GM23338 (cell line): ENCODE measurements around the gene ERGIC2. TPM values are rescaled to one million over a fixed set of nuclear protein-coding genes. Genes with fewer than 3 reads are reported as not detected.

ENCODE experiments used
- ATAC-seq: fragments of 200-7000 bp; cut with Tn5 transposase; 3 replicates; pipeline ENCODE4 v1.9.1; 2020
- DNase-seq: peaks from one replicate; pipeline ENCODE4 v3.0.0-alpha.2; 2015; ENCODE audit warnings: low spot score
- H2AFZ ChIP-seq: fragments of 200-600 bp; sonication (generic); 2 replicates; pipeline ENCODE4 v1.8.0; 2016; ENCODE audit warnings: antibody characterized with exemption, mild to moderate bottlenecking, moderate library complexity
- H3F3A ChIP-seq: fragments of 200-600 bp; sonication (generic); replicated peaks from 2 replicates; pipeline ENCODE4 v1.8.0; 2017; ENCODE audit warnings: antibody characterized with exemption, mixed run types, low read depth
- H3K27ac ChIP-seq: fragments of 200-600 bp; sonication (generic); 2 replicates; pipeline ENCODE4 v1.6.1; 2016; ENCODE audit warnings: low read depth
- H3K27me3 ChIP-seq: fragments of 200-600 bp; sonication (generic); 2 replicates; pipeline ENCODE4 v1.8.0; 2016; ENCODE audit warnings: mild to moderate bottlenecking, mixed run types, moderate library complexity; ENCODE audit not compliant: insufficient read depth
- H3K36me3 ChIP-seq: fragments of 200-600 bp; sonication (generic); 2 replicates; pipeline ENCODE4 v1.8.0; 2016; ENCODE audit warnings: mild to moderate bottlenecking; ENCODE audit not compliant: insufficient read depth
- H3K4me1 ChIP-seq: fragments of 200-600 bp; sonication (generic); 2 replicates; pipeline ENCODE4 v1.8.0; 2016; ENCODE audit warnings: mild to moderate bottlenecking, moderate library complexity; ENCODE audit not compliant: insufficient read depth
- H3K4me2 ChIP-seq: fragments of 200-600 bp; sonication (generic); 2 replicates; pipeline ENCODE4 v1.7.1; 2017; ENCODE audit warnings: mixed run types
- H3K4me3 ChIP-seq: fragments of 200-600 bp; sonication (generic); 2 replicates; pipeline ENCODE4 v1.6.1; 2016; ENCODE audit warnings: mixed run types
- H3K79me2 ChIP-seq: fragments of 200-600 bp; sonication (generic); replicated peaks from 2 replicates; pipeline ENCODE4 v1.8.0; 2017; ENCODE audit warnings: mild to moderate bottlenecking; ENCODE audit not compliant: insufficient read depth
- H3K9me2 ChIP-seq: fragments of 200-600 bp; sonication (generic); 2 replicates; pipeline ENCODE4 v1.8.0; 2017; ENCODE audit not compliant: insufficient read depth
- H4K20me1 ChIP-seq: fragments of 200-600 bp; sonication (generic); replicated peaks from 2 replicates; pipeline ENCODE4 v1.8.0; 2017; ENCODE audit warnings: mild to moderate bottlenecking; ENCODE audit not compliant: insufficient read depth
- H3K27ac Mint-ChIP-seq: 2 replicates; pipeline ENCODE4 v1.8.0; 2020; ENCODE audit warnings: inconsistent platforms, mild to moderate bottlenecking, moderate library complexity, mixed read lengths
- H3K27me3 Mint-ChIP-seq: 3 replicates; pipeline ENCODE4 v1.8.0; 2022; ENCODE audit warnings: low read depth, mild to moderate bottlenecking, moderate library complexity, mixed read lengths, inconsistent platforms; ENCODE audit not compliant: insufficient read depth, poor library complexity
- H3K36me3 Mint-ChIP-seq: 3 replicates; pipeline ENCODE4 v1.8.0; 2021; ENCODE audit warnings: low read depth, mild to moderate bottlenecking, inconsistent platforms, moderate library complexity, mixed read lengths
- H3K4me1 Mint-ChIP-seq: 3 replicates; pipeline ENCODE4 v1.8.0; 2020; ENCODE audit warnings: mild to moderate bottlenecking, inconsistent platforms, mixed read lengths
- H3K4me3 Mint-ChIP-seq: 3 replicates; pipeline ENCODE4 v1.8.0; 2021; ENCODE audit warnings: moderate library complexity, mild to moderate bottlenecking, inconsistent platforms, mixed read lengths
- H3K9me3 Mint-ChIP-seq: 3 replicates; pipeline ENCODE4 v1.8.0; 2020; ENCODE audit warnings: moderate library complexity, mild to moderate bottlenecking, inconsistent platforms, mixed read lengths
- CTCF ChIP-seq, 2 experiments: fragments of 200-600 bp in 1 of 2; sonication (generic) in 1 of 2; conservative IDR thresholded peaks; 2 replicates each; pipeline versions ENCODE4 v1.5.1 to v1.6.1; 2016 to 2017; ENCODE audit warnings: antibody characterized with exemption in 2 of 2, low read depth in 2 of 2, mild to moderate bottlenecking in 2 of 2, moderate library complexity in 1 of 2
- EZH2 ChIP-seq: fragments of 200-600 bp; sonication (generic); IDR thresholded peaks from one replicate; pipeline ENCODE4 v1.8.0; 2017; ENCODE audit warnings: antibody characterized with exemption, mild to moderate bottlenecking, low read depth; ENCODE audit not compliant: unreplicated experiment
- EZH2phosphoT487 ChIP-seq: fragments of 200-600 bp; sonication (generic); IDR thresholded peaks from one replicate; pipeline ENCODE4 v1.8.1; 2018; ENCODE audit warnings: antibody characterized with exemption; ENCODE audit not compliant: unreplicated experiment
- JUNB ChIP-seq: IDR thresholded peaks from one replicate; pipeline ENCODE4 v1.6.1; 2016; ENCODE audit warnings: antibody characterized with exemption; ENCODE audit not compliant: unreplicated experiment
- NANOG ChIP-seq: IDR thresholded peaks from 2 replicates; pipeline ENCODE4 v1.6.1; 2016; ENCODE audit warnings: antibody characterized with exemption, borderline replicate concordance
- POLR2AphosphoS5 ChIP-seq: IDR thresholded peaks from 2 replicates; pipeline ENCODE4 v1.6.1; 2016; ENCODE audit warnings: antibody characterized with exemption, low read depth
- REST ChIP-seq: IDR thresholded peaks from one replicate; pipeline ENCODE4 v1.6.1; 2018; ENCODE audit warnings: antibody characterized with exemption; ENCODE audit not compliant: unreplicated experiment
- STAT1 ChIP-seq: IDR thresholded peaks from one replicate; pipeline ENCODE4 v1.6.1; 2016; ENCODE audit warnings: antibody characterized with exemption; ENCODE audit not compliant: unreplicated experiment
- ZNF114 ChIP-seq: fragments of 250-450 bp; sonication (Bioruptor Pico); IDR thresholded peaks from 2 replicates; pipeline ENCODE4 v1.5.0; 2020; ENCODE audit warnings: mild to moderate bottlenecking, moderate library complexity
- ZNF462 ChIP-seq: fragments of 250-450 bp; sonication (Bioruptor Pico); IDR thresholded peaks from 2 replicates; pipeline ENCODE4 v1.5.0; 2020; ENCODE audit warnings: mild to moderate bottlenecking, moderate library complexity
- polyA plus RNA-seq: library from polyadenylated mRNA; unstranded; fragments of >200 nt; fragmentation: Nextera tagmentation; extraction: Ambion mirVana; gene quantifications from 2 replicates; pipeline ENCODE4 v1.2.1, GENCODE V29; 2016
- total RNA-seq: library from RNA; depleted of rRNA; stranded (reverse); fragments of >200 nt; shearing (Covaris generic); gene quantifications from 2 replicates; pipeline ENCODE4 v1.2.3, GENCODE V29; 2014
- TF ChIP-seq, protein P1 (sequence below): IDR thresholded peaks from 2 replicates; pipeline ENCODE4 v1.6.1; 2016; ENCODE audit warnings: antibody characterized with exemption

The ERGIC2 gene
- total and polyA plus RNA-seq, 2 experiments from 2014 or later = 77.1 to 107 TPM

DNA sequence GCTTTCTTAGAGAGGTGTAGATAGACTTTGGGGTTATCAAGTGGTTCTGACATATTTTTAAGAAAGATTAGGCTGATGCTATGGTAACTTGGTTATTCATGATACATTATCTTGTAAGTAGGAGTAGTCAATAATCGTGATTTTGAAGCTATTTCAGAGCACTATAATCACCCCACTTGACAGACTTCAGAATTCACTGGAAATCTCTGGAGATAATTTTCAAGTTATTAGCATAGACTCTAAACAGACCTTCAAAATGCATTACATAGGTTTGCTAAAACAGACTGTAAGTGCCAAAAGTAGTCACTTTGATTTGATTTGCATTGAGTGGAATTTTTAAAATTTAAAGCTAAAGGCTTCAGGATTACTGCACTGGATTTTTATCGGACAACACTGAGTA is 74.3 kb downstream of the ERGIC2 start (continued):
- TF ChIP-seq CTCF (conservative IDR thresholded peaks at IDR 0.05; ENCODE audit: low read depth in 2 of 2) (no peak), REST (no peak), JUNB (no peak), NANOG (no peak), POLR2AphosphoS5 (no peak), EZH2phosphoT487 (no peak), ZNF114 (CRISPR knock-in tag) (no peak), EZH2 (no peak)

DNA sequence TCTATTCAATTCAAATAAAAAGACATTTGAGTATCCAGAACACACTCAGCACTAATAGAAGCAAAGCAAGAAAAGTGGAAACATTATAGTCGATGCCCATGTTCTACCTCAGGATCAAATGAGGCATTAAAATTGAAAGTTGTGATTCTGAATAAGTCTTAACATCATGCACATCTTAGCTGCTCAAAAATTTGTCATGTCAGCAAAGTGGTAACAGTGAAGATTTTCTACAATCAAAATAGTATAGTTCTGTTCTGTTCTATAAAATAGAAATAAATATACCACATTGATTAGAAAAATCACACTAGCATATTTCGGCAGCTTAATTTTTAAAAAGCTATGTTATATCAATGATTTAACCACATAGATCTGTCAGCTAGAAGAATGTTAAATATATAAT is 74.7 kb downstream of the ERGIC2 start:
- H3K36me3 ChIP-seq = no peaks in the 10 kb centered on the region
- no peak for ATAC-seq
- peaks cover 2% of the 10 kb centered on the region for H3K27me3 Mint-ChIP-seq
- H3K27me3 ChIP-seq = no peaks in the 10 kb centered on the region
- H3K9me2 ChIP-seq = no peaks in the 10 kb centered on the region
- no peaks in the 10 kb centered on the region for H3K36me3 Mint-ChIP-seq
- no peaks in the 10 kb centered on the region for H4K20me1 ChIP-seq
- H3K27ac Mint-ChIP-seq = no peak overlapping the region
- H3F3A ChIP-seq = no peaks in the 10 kb centered on the region
- peaks cover 5% of the 10 kb centered on the region; the same call in 2 of the 3 replicates for H3K4me1 Mint-ChIP-seq
- no peak overlapping the region for H3K27ac ChIP-seq
- H3K4me3 ChIP-seq = no peak overlapping the region
- no peaks in the 10 kb centered on the region for H3K79me2 ChIP-seq
- H3K4me3 Mint-ChIP-seq = no peak overlapping the region
- H3K9me3 Mint-ChIP-seq = no peaks in the 10 kb centered on the region
- DNase-seq = no peak
- no peak overlapping the region for H2AFZ ChIP-seq
- H3K4me1 ChIP-seq = no peaks in the 10 kb centered on the region
- H3K4me2 ChIP-seq = no peak overlapping the region
- TF ChIP-seq EZH2 = no peak
- no peak for TF ChIP-seq CTCF (conservative IDR thresholded peaks at IDR 0.05; ENCODE audit: low read depth in 2 of 2)
- TF ChIP-seq, protein P1, sequence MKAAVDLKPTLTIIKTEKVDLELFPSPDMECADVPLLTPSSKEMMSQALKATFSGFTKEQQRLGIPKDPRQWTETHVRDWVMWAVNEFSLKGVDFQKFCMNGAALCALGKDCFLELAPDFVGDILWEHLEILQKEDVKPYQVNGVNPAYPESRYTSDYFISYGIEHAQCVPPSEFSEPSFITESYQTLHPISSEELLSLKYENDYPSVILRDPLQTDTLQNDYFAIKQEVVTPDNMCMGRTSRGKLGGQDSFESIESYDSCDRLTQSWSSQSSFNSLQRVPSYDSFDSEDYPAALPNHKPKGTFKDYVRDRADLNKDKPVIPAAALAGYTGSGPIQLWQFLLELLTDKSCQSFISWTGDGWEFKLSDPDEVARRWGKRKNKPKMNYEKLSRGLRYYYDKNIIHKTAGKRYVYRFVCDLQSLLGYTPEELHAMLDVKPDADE = no peak
- no peak for TF ChIP-seq ZNF462
- no peak for TF ChIP-seq EZH2phosphoT487
- TF ChIP-seq STAT1 = no peak
- no peak for TF ChIP-seq ZNF114 (CRISPR knock-in tag)
